Measurements from ENCODE around the gene IGSF10.

The IGSF10 gene

DNA sequence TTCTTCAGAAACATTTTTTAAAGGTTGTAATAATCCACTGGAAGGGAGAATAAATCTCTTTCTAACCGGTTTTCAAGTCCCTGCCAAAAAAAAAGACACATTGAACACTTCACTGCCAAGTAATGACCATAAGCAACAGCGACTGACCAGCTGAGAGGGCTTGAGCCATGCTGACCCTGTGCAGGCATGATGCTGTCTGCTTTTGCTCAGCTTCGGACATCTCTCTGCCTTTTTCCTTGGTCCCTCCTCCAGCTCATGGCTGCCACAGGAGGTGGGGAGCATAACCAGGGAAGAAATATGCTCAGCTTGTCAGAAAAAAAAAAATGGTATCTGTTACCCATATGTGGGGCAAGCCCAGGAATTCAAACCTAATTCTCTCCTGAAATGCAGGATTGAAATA, 1.5 kb downstream of the IGSF10 start:
- FAIRE-seq = no peak

DNA sequence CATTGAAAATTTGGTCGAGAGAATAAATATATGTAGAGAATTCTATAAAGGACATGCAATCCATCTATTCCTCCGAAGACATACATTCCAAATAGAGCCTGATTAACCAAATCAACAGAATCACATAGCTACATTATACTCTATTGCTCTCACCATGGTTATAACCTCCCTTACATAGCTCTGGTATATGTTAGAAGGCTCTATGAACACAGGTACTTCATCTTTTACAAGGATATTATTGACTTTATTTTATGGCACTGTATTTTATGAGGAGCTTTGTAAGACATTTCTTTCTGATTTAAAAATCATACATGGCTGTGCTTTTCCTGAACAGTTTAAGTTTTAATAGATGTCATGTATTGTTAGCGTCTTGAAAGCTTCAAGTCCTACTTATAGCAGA, 4.8 kb downstream of the IGSF10 start:
- no peak for FAIRE-seq

DNA sequence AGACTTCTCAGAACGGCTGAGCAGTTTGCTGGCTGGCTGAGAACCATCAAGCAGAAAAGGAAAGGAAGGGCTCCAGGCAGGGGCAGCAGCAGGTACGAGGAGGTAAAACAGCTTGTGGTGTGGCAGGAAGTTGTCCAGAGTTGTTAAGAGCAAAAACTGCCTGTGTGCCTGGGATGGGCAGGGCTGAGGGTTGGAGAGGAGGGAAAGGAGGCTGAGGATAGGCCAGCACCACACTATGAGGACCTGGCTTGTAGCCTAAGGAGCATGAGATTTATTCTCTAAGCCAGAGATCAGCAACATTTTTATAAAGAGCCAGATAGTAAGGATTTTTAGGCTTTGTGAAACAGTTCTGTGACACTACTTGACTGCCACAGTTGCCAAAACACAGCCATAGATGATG, 8.0 kb downstream of the IGSF10 start:
- no peak for FAIRE-seq

DNA sequence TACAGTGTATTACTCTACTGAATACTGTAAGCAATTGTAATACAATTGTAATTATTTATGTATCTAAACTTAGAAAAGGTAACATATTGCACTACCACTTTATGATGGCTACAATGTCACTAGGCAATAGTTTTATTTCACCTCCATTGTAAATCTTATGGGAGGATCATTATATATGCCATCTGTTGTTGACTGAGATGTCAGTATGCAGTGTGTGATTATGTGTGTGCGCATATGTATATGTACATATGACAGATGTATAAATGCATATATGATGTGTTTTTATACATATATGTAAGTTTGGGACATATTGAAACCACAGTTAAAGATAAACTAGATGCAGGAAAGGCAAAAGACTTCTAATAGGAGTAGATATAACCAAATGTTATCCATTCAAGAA, 8.5 kb downstream of the IGSF10 start:
- no peak for FAIRE-seq

DNA sequence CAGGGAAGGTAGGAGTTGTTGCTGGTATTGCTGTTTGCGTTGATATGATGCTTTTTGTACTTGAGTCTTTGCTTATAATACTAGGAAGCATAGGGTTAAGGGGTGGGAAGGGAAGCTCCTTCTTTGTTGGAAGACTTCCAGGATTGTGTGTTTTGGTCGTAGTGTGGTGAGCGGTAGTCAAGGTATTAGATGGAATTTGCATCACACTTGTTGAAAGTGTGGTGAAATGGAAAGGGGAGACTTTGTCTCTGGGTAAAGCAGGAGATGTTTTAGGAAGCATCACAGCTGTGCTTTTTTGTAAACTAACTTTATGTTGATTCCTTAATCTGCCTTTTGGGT, 14.9 kb downstream of the IGSF10 start:
- FAIRE-seq = no peak

DNA sequence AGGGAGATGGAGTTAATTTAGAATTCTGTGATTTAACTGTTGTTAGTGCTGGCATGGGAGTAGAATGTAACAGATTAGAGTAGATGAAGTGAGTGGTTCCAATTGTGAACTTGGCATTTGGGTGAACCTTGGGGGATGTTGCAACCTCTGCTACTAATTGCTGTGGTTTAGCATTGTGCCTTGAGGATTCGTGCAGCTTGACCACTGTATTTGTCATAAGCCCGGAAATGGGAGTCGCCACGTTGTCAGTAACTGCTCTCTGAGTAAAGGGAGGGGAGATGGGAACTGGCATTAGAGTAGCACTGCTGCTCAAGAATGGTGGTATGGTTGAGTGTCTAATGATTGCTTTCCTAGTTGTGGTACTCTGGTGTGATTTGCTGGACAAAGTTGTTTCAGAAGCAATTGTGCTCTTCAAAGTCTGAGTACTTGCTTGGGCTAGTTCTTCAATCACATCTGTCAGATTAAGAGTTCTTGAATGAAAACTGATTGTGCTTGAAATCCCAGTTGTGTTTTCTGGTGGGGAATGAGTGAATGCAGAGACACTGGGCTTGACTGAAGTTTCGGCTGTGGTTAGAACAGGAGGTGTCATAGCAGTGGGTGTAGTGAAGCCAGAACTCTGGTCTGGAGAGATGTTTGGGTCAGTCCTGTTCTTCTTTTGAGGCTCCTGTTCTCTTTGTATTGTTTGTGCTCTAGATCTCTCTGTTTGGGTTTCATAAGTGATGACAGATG, 15.4 kb downstream of the IGSF10 start:
- FAIRE-seq = no peak

DNA sequence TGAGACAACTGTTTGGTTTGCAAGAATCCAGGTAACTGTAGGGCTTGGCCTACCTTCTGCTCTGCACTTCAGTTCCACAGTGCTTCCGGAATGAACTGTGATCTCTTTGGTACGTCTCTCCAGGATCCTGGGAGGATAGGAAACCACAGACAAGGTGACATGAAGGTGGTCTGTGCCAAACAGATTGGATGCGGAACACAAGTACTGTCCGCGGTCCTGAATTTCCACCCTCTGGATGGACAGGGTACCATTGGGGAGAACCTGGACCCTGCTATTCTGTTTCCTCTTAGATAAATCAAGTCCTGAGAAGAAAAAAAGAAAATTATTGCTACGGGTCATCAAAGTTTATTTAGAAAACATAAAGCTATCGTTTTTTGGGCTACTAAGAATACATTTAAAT, 17.3 kb downstream of the IGSF10 start:
- no peak for FAIRE-seq

DNA sequence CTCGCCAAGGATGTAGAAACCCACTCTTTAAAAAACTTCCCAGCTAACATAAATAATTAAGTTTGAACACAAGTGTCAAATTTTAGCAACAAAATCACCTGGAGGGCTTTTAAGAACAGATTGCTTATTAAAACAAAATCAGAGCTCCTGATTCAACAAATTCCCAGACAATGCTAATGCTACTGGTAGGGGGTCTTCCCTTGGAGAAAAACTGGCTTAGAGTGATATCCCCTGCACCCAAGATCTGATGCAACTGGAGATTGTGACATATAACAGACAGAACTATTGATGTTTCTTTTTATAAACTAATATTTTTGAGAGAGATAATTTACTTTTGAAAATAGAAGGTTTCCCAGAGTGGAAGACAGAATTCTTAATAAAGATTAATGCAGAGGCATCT, 19.9 kb downstream of the IGSF10 start:
- FAIRE-seq = no peak

DNA sequence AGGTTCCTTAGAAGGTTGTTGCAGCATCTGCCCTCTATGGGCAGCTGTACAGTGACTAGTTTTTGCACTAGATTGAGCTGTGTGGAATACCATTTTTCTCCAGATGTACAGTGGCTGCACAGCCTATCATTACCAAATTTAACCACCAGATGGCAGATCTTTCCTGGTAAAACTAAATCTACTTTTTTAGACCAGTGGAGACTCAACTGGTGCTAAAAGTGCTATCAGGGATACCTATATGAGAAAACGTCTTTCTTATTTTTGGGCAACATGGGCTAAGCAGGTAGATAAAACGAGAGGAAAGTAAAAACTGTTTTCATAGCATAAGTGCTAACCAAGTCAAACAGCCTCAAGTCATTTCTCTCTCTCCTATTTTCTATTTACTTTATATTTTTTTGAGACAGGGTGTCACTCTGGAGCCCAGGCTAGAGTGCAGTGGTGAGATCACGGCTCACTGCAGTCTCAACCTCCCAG, 21.2 kb downstream of the IGSF10 start:
- peak; percentile 78 for FAIRE-seq

DNA sequence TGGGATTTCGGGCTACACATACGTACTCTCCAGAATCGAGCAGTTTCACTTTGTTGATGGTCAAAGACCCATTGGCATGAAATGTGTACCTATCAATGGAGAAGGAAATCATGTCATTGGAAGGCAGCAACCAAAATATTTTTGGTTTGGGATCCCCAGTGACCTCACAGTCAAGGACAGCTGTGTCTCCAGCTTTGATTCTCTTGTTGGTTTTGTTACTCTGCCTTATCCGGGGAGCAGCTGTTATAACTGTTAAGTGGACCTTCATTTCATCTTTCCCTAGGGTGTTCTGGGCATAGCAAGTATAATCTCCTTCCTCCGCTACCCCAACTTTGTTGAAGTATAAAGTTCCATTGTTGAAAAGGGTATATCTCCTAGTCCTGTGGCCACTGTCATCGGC, 23.0 kb downstream of the IGSF10 start:
- FAIRE-seq = no peak

DNA sequence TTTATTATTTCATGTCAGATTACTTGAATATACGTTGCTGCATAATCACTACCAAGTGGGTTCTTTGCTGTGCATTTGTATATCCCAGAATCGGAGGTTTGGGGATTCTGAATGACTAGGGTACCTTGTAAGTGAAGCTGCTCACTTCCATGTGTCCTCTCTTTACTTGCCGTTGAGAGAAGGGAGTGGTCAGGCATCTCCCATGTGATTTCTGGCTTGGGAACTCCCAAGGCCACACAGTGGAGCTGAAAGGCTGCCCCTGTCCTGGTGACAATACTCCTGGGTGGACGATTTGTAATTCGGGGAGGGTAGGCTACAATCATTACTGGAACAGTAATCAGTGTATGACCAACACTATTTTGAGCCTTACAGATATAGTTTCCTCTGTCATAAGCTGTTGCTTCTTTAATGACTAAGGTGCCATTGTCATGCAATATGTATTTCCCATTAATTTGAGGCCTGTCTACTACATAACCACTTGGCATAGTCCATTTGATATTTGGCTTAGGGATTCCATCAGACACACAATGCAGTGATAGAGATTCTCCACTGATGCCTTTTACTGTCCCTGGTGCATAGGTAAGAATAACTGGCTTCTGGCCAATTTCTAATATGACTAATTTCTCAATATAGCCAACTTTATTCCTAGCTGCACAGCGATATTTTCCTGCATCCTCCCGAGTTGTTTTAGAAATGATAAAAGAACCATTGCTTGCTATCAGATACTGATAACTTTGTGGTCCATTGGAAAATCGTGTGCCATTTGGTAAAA, 24.0 kb downstream of the IGSF10 start:
- FAIRE-seq = no peak

DNA sequence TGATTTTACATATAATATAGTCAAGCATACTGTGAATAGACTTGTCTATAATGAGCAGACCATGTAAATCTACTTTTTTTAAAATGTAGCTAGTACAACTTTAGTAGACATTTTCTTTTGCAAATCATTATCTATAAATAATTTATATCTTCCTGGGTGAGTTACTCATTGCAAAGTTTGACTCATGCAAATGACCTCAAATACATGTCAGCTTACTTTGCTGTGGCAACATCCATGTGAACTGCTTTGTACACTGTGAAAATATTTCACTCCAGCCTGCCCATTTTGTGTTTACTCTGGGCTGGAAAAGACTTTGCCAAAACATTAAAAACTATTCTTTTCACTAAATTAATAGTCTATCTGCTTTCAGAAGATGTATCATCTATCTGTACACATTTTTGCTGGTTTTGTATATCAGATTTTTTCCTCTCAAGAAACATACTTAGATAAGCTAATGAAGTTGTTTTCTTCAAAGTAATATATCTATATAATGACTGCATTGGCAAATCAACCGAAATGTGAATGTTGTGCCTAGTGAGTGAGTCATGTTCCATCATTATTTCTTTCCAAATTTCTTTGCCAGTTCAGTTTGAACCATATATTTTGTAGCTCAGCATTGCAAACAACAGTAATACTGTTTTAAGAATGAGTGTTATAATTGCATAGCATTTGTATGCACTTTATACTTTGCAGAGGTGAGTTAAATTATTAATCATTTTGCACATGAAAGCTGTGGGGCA, 26.5 kb downstream of the IGSF10 start:
- no peak for FAIRE-seq

DNA sequence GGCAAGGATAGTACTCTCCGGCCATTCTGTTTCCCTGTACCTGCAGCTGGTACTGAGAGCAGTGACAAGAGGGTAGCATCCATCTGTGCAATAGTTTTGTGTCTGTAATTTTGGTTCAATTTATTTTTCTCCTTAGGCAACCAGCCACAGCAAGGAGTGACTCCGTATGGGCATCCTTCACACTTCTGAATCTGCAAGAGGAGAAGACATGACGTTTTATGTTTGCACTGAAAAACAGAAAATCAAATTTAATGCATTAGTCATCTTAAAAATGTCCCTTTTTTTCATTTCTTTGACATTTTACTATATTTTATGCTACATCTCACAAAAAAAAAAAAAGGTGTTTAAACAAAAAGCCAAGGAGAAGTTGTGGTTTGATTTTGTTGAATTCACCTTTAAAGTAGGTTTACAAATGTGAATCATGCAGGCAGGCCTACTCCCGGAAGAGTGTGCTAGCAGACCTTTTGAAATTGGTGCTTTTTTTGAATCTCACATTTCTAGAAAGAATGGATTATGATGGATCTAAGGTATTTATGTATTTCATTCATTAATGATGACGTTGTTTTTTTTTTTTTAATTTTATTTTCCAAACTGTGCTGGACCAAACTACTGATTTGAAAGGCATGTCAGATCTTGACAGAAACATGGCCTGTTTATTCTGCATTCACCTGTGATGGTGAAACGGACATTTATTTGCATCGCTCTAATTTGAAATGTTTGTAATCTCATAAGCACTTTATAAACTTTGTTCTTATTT, 28.1 kb downstream of the IGSF10 start:
- no peak for FAIRE-seq

DNA sequence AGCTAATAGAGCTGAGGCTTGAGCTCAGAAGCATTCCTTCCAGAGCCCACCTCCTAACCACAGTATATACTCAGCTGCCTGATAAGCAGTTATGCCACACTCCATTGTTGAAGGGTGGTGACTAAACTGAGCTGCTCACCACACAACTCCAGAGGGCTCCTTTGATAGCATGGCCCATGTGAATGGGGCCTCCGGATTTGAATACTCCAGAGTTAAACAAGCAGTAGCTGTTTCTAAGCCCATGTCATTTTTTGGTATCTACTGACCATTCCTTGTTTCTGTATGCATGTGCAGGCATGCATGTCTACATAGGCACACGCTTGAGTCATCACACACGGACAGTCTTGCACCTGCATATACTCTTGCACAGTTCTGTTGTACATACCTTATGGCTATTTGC, 28.9 kb downstream of the IGSF10 start:
- FAIRE-seq = no peak

DNA sequence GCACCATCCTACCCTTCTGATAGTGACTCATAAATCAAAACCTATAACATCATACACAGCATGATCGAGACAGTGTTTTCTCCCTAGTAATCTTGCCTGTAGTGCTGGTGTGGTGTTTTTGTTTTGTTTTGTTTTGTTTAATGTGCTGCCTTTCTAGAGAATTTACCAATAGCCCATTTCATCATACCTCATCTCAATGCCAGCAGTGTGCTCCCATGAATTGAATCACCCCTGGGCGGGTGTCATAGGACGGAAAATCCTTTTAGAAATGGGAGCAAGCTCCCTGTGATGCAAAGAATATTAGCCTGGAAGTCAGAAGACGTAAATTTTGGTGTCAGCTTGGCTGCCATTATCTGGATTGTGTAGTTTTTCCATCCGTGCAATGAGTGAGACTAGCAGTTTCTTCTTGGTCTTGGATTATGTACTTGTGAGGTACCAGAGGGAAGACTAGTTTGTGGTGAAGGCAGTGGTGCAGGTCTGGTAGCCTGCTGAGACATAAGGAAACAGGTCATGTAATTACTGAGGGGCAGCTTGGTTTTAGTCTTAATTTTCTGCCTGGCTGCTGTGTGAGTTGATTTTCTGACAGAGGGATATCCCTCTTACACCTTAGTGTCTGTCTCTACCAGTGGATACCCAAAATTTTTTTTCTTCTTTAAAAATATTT, 29.9 kb downstream of the IGSF10 start:
- no peak for FAIRE-seq

DNA sequence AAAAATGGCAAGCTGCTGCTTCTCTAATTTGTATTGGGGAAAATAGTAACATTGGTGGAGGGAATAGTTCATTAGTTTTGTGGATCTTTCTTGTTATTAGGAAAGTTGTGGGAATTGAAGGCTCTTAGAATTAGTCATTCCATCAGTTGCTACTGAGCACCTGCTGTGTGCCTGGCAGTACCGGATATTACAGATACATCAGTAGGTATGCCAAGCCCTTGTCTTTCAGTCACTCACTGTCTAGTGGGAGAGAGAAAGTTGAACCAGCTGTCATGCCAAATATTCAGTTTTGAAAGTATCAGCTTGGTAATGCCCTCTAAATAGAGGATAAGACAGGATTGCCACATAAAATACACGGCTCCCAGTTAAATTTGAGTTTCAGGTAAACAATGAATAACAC, 32.5 kb downstream of the IGSF10 start:
- FAIRE-seq = no peak

DNA sequence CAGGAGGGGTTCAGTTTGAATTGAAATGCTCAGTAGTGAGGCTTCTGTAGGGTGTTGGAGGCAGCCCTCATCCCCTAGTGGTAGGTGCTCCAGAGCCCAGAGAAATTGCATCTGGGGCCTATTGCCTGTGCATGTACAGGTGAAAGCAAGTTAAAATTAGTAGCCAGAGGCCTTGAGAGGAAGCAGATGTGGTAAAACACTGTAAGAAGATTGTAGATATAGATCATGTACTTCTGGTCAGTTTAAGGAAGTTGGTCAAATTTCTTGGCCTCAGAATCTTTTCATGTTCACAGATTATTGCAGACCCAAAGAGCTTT, 34.6 kb downstream of the IGSF10 start:
- FAIRE-seq = no peak

DNA sequence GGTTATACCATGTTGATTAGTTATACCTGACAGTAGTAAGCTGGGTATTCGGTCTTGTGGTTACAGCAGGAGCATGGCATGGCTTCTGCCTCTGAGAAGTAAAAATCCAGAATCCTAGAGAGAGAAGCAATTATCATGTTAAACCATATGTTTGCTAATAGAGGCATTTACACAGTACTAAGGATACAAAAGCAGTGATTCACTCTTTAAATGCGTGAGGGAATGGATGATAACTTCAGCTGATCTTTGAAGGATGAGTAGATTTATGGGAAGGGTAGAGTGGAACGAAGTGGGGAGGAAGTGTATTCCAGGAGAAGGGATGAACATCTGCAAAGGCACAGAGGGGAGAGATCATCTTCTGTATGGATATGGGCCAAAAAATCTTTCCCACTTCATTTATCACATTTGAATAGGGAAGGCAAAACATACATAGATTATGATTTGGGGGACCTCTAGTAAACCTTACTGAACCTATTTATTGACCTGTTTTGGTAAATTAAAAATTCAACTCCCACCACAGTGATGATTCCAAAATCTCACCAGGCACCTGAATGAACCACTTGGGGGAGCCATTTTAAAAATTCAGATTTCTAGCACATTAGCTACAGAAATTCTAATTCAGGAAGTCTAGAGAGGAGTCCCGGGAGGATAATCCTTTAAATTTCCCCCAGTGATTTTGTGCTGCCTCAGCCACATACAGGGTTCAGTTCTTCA, 35.1 kb downstream of the IGSF10 start:
- no peak for FAIRE-seq

DNA sequence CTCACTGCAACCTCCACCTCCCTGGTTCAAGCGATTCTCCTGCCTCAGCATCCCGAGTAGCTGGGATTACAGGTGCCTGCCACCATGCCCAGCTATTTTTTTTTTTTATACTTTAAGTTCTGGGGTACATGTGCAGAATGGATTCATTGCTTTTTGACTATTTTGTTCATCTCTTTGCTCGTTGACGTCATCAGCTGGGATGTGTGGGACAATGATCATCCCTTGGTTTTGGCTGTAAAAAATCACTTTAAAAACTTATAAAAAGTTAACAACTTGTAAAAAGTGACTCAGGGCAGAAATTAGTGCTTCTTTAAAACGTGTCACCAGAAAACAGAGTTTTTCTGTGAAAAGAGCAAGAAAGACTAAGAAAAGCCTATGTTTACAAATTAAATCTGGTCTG, 37.8 kb downstream of the IGSF10 start:
- FAIRE-seq = no peak

DNA sequence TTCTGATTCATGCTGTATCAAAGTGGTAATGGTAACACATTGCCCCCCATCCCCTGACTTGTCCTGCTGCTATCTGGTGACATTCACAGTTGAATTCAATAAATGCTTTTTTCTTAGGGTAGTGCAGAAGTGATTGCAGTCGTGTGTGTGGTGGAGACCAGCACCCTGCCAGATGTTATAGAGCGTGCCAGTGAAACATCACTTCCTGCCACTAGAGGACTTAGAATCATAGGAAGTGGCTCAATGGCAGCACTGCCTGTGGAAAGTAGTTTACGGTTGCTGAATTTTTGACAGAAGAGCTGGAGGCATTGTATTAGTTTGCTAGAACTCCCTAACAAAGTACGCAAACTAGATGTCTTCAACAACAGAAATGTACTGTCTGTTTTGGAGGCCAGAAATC, 38.9 kb downstream of the IGSF10 start:
- FAIRE-seq = no peak

DNA sequence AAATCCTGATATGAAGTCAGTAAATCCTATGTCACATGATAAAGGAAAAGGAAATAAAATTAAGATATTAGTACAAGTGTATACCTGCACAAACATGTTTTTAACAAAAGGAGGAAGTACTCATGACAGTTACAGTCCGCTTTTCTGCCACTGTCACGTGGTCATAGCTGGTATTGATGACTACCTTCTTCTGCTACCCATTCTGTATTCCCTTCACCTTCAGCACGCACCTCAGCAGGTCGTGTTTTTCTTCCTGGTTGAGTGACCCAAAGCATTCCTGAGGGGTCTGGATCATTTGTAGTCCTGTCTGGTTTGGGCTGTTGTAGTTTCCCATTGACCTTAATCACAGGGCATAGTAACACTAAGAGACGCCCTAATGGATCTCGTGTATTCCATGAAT, 41.1 kb downstream of the IGSF10 start:
- no peak for FAIRE-seq

DNA sequence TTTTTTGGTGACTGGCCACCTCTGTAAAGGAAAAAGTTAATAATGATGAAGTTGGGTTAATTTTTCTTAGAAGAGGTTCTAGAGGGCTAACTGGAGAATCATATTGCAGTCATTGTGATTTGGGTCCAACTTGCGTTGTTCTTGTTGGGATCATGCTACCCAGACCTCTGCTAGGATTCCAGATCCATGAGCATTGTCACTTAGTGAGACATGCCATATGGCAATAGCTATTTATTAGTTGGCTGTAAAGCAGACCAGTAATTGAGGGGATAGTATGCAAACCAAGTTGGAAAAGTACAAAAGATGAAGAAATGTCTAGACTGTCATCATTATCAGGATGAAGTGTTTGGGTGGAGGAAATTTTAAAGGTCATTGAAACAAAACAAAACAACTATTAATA, 45.6 kb downstream of the IGSF10 start:
- no peak for FAIRE-seq
